ENCODE data around the gene TLNRD1.
"Not testable (repeated sequence)": the region's sequence is repeated elsewhere in the genome, so short reads cannot be mapped to it uniquely, and the experiment has no call there.

TLNRD1 gene

DNA sequence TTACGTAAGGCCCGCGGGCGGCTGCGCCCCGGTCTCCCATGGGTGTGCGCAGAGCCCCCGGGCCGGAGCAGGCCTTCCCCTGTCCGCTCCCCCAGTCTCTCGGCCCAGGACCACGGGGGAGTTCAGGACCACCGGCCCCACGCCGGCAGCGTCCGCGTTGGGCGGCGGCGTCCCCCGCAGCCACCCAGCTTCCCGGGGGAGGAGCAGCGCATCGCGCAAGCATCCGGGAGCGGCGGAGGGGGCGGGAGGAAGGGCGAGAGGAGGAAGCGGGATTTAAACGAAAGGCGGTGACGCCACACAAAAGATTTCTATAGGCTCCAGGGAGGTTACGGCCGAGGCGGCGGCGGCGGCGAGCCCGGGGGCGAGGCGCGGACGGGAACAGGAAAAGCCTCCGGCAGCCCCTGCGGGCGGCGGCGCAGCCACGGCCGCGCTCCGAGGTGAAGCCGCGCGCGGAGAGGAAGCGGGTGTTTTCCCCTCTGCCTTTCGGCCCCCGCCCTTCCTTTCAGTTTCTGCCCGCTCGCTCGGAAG is at the start of gene TLNRD1:
Gene TLNRD1 (plus strand): TSS at position 300 of the 528 bp plus-strand sequence. CDS start 1,349 bp downstream, outside the sequence.
- in situ Hi-C loops (cut with MboI; ENCODE audit: low sequenced_read_pairs, unreplicated experiment) = no loop called here
- TF ChIP-seq, protein P1, sequence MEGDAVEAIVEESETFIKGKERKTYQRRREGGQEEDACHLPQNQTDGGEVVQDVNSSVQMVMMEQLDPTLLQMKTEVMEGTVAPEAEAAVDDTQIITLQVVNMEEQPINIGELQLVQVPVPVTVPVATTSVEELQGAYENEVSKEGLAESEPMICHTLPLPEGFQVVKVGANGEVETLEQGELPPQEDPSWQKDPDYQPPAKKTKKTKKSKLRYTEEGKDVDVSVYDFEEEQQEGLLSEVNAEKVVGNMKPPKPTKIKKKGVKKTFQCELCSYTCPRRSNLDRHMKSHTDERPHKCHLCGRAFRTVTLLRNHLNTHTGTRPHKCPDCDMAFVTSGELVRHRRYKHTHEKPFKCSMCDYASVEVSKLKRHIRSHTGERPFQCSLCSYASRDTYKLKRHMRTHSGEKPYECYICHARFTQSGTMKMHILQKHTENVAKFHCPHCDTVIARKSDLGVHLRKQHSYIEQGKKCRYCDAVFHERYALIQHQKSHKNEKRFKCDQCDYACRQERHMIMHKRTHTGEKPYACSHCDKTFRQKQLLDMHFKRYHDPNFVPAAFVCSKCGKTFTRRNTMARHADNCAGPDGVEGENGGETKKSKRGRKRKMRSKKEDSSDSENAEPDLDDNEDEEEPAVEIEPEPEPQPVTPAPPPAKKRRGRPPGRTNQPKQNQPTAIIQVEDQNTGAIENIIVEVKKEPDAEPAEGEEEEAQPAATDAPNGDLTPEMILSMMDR (IDR thresholded peaks at IDR 0.05; ENCODE audit: borderline replicate concordance, control extremely low read depth, extremely low read depth, insufficient read depth, missing control alignments) = no peak

DNA sequence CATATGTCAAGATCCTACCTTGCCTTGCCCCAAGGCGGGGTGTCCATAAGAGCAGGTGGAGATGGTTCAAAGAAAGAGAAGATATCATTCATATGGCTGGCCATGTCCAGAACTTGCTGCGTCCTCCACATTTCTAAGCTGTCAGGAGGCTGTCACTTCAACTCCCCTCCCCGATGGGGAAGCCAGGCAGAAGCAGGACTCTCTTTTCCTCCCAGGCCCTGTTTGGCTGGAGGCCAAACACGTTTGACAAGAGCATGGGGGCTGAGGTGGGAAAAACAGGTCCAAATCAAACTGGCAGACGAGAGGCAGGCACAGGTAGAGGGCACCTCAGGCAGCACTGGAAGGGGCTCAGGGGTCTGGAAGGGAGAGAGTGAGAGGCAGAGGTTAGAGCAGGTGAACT is 48.8 kb upstream of the TLNRD1 start:
- in situ Hi-C loops (cut with MboI; ENCODE audit: low sequenced_read_pairs, unreplicated experiment) = loop anchor here (25.0 kb wide), 1 partner anchor 165 kb away; the partner anchor contains the start of gene CEMIP
- TF ChIP-seq, protein P1 (IDR thresholded peaks at IDR 0.05; ENCODE audit: borderline replicate concordance, control extremely low read depth, extremely low read depth, insufficient read depth, missing control alignments) = no peak

More for the DNA sequence above, at the start of gene TLNRD1:
- DNase-seq (ENCODE audit: low spot score) = peak; percentile 91

DNA sequence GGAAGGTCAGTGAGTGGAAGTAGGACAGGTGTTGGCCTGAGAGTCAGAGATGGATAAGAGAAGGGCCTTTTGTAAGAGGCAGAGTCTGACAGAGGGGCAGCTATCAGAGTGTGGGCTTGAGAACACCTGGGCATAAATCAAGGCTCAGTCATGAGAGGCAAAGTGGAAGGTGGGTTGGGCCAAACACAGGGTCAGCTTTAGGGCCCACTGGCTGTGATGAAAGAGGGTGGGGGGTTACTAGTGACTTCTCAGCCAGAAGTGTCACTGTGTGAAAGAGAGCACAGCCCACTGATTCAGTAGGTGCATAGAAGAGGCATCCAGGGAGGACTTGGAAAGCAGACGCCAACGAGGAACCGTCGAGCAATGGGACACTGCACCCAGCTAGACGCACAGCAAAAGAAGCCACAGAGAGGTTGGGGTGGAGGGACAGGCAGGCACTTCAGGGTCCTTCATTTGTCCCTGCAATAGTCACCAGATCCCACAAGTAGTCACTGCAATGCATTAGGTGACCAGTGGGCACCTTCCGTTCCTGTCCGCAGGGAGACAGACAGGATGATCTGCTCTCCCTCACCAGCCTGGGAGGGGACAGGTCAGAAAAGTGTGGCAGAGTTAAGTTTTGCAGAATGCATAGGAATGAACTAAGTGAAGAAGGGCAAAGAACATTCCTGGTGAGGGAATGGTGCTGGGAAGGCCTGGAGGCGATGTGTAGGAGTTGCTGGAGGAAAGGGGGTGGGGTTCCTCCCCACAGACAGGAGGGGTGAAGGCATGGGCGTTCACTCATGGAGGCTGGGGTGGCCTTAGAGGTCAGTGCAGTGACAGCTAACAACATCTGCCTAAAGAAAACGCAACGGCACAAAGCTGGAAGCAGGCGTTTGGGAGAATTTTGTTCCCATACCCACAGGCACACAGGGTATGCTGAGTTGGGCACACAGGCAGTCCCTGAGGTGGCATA is 47.4 kb upstream of the TLNRD1 start:
- DNase-seq (ENCODE audit: low spot score) = no peak
- in situ Hi-C loops (cut with MboI; ENCODE audit: low sequenced_read_pairs, unreplicated experiment) = loop anchor here (25.0 kb wide), 1 partner anchor 166 kb away; the partner anchor contains the start of gene CEMIP
- TF ChIP-seq, protein P1 (IDR thresholded peaks at IDR 0.05; ENCODE audit: borderline replicate concordance, control extremely low read depth, extremely low read depth, insufficient read depth, missing control alignments) = no peak

More for the DNA sequence above, 48.8 kb upstream of the TLNRD1 start:
- no peak for DNase-seq (ENCODE audit: low spot score)

DNA sequence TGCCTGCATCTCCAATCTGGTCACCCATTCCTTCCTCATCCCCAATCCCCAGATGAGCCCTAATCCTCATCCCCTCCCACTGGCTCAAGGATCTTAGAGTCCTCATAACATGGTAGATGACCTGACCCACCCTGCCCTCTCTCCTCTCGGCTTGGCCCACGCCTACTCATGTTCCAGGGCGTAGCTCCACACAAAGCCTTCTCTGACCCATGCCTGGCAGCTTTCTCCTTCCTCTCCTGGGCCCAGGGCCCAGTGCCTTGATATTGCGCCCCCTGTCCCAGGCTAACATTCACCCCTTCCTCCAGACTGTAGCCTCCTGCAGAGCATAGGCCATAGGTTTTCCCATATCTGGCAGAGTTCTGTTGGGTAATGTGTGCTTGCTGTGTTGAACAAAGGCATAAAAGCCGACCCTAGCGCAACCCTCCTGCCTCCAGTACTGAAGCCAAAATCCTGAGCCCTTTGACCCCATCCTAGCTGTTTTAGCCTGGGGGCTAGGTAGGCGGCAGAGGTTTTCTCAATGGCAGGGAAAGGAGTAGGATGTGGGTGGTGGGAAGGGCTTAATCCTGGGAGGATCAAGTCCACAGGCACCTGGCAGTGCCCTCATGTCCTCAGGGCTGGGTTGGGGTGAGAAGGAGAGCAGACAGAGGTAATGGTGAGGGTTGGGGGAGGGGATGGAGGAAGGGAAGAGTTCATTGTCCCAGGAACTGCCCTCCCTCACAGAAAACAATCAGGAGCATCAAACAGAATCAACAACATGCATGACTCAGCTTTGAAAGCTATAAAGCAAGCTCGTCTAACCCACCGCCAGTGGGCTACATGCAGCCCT is 46.6 kb upstream of the TLNRD1 start:
- in situ Hi-C loops (cut with MboI; ENCODE audit: low sequenced_read_pairs, unreplicated experiment) = loop anchor here (25.0 kb wide), 1 partner anchor 167 kb away; the partner anchor contains the start of gene CEMIP
- TF ChIP-seq, protein P1 (IDR thresholded peaks at IDR 0.05; ENCODE audit: borderline replicate concordance, control extremely low read depth, extremely low read depth, insufficient read depth, missing control alignments) = no peak
- DNase-seq (ENCODE audit: low spot score) = no peak

DNA sequence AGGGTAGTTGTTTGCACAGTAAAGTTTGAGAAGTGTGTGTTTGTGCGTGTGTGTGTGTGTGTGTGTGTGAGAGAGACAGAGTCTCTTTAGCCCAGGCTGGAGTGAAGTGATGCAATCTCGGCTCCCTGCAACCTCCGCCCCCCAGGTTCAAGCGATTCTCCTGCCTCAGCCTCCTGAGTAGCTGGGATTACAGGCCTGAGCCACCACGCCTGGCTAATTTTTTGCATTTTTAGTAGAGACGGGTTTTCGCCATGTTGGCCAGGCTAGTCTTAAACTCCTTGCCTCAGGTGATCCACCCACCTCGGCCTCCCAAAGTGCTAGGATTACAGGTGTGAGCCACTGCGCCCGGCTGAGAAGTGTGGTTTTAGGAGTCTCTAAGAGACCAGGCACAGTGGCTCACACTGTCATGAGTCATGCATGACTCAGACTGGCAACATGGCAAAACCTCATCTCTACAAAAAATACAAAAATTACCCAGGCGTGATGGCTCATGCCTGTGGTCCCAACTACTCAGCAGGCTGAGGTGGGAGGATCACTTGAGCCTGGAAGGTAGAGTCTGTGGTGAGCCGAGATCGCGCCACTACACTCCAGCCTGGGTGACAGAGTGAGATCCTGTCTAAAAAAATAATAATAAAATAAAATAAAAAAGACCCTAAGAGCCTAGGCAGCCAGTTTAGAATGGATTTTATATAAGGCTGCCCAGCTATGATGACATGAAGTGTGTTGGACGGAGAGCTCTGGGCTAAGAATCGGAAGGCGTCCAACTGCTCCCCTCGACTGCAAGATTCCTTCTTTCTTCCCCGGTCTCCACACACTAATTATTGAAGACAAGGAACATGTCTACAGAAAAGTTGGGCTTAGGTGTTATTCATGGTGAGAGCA is 44.9 kb upstream of the TLNRD1 start:
- DNase-seq (ENCODE audit: low spot score) = not testable (repeated sequence)
- in situ Hi-C loops (cut with MboI; ENCODE audit: low sequenced_read_pairs, unreplicated experiment) = loop anchor here (25.0 kb wide), 1 partner anchor 169 kb away; the partner anchor contains the start of gene CEMIP

DNA sequence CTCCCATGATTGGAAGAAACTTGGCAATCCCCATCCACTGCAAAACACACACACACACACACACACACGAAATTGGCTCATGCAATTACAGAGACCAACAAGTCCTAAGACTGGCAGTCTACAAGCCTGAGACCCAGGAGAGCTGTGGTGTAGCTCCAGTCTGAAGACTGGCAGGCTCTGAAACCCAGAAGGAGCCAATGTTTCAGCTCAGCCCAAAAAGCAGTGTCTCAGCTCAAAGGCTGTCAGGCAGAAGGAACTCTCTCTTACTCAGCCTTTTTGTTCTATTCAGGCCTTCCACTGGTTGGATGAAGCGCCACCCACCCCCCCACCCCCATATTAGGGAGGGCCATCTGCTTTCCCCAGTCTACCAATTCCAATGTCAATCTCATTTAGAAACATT is 43.2 kb upstream of the TLNRD1 start:
- TF ChIP-seq, protein P1 (IDR thresholded peaks at IDR 0.05; ENCODE audit: borderline replicate concordance, control extremely low read depth, extremely low read depth, insufficient read depth, missing control alignments) = no peak
- in situ Hi-C loops (cut with MboI; ENCODE audit: low sequenced_read_pairs, unreplicated experiment) = loop anchor here (25.0 kb wide), 1 partner anchor 170 kb away; the partner anchor contains the start of gene CEMIP
- no peak for DNase-seq (ENCODE audit: low spot score)

Data from GM13976 (cell line).